Forelimb muscle (tissue), 1 donor: Measurements from ENCODE around the gene ILKAP. TPM values are rescaled to one million over a fixed set of nuclear protein-coding genes. Genes with fewer than 3 reads are reported as not detected.

Source experiments
- DNase-seq: peaks from one replicate; pipeline ENCODE4 v3.0.0-alpha.2; 2013; ENCODE audit warnings: low read depth
- polyA plus RNA-seq: library from polyadenylated mRNA; unstranded; fragments of 120-200 nt; gene quantifications from one replicate; pipeline ENCODE4 v1.2.1, GENCODE V29; 2013; ENCODE audit not compliant: insufficient read length

The ILKAP gene
- polyA plus RNA-seq, 1 donor: 35.1 TPM

- DNase-seq: no peak
These were observed 78.9 kb downstream of the ILKAP start for GRCh38 chr2:238124488-238125126.

- DNase-seq: no peak
These were observed 79.5 kb downstream of the ILKAP start for GRCh38 chr2:238123991-238124470.

DNA sequence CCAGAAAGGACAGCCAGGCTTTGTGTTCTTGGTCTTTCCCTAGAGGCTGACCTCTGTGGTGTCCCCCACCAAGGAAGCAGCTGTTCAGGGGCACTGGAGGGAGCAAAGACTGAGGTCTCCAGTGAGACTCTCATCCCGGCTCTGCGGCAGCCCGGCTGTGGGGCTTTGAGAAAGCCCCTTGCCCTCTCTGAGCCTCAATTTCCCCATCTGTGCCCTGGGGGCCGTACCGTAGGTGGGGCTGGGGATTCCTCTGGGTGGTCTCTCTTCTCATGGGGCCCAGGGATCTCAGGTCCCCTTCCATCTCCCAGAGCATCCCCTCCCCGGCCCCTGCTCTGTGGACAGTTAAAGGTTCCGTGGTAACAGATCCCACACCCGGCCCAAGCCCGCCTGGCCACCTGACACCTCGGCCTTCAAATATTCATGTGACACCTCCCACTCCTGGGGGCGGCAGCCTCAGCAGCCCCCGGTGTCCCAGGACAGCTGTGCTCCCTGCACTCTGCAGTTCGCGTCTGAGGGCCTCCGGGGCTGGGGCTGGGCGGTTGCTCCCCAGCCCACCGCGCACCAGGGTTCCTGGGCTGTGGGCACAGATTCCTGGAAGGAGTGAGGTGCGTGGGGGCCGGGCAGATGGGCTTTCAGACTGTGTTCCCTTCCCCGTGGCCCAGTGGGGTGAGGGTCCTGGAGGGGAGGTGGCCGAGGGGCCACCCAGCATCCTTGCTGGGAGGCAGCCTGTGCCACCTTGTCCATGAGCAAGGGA is 80.1 kb downstream of the ILKAP start:
- no peak for DNase-seq

DNA sequence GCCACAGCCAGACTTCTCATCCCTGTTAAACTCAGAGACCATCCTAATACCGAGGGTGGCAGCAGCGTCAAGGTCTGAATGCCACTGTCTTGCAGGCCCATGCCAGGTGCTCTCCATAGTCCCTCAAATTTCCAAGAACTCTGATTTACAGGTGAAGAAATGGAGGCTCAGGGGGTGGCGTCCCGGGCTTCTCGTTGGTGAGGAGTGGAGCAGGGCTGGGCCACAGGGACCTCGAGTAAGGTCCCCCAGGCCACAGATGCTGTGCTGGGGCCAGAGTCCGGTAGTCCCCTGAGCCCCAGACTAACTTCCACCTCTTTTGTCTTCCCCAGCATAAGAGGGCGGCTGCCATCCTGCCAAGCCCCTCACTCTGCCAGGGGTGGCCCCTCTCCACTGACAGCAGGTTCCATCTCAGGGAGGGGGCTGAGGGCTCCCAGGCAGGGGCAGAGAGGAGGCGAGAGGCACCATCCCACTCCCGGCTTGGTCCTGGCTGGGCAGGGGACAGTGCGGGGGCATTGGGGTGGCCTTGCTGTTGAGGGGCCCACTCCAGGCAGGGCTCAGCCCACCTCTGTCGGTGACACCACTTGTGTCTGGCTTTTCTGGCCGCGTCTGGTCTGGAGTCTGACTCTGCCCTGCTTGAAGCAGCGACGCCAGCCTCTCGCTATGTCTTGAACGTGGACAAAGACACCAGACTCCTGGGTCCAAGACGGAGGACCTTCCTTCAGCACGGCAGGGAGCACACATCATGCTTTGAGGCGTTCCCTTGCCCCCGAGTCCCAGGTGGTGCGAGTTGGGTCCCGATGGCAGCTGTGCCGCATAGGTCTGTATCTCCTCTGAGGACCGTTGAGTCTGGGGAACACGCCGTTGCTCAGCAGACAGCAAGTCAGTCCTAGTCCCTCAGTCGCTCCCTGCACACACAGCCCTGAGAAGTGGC is 80.9 kb downstream of the ILKAP start:
- DNase-seq: no peak

DNA sequence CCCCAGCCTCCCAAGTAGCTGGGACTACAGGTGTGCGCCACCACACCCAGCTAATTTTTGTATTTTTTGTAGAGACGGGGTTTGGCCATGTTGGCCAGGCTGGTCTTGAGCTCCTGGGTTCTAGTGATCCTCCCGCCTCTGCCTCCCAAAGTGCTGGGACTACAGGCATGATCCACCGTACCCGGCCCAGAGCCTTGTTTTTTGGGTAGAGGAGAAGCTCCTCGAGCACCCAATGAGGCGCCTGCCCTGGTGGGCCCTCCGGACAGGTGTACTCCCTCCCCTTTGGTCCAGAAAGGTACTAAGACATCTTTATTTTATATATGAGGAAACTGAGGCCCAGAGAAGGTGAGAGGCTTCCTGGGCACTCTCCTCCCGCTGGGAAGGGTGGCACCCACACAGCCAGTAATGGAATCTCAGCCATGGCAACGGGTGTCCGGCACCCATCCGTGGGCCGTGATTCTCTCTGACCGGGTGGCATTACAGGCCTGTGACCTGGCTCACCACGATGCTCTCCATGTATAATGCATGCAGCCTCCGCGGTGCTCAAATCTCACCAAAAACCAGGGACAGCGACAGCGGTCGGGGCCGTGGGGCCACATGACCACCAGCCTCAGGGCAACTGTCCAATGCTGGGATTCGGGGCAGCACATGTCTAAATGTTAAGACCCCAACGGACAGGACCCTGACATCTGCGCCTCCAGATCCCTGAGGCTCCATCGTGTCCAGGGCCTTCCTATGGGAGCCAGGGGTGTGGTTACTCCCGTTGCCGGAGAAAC is 81.8 kb downstream of the ILKAP start:
- DNase-seq: no peak

- DNase-seq: no peak
These were observed 82.8 kb downstream of the ILKAP start for GRCh38 chr2:238120463-238121298.

Other genes with a start within 250 kb of the ILKAP start
- 37.4 TPM for gene UBE2F, start 236.7 kb downstream of the ILKAP start, polyA plus RNA-seq
- 8.0 TPM for gene SCLY, start 142.7 kb downstream of the ILKAP start, polyA plus RNA-seq
- gene ESPNL, start 103.4 kb downstream of the ILKAP start, polyA plus RNA-seq: 2.6 TPM
- 20.7 TPM for gene KLHL30, start 65.0 kb downstream of the ILKAP start, polyA plus RNA-seq
- 11.2 TPM for gene ERFE, start 44.7 kb downstream of the ILKAP start, polyA plus RNA-seq
- gene HES6, start 36.3 kb upstream of the ILKAP start, polyA plus RNA-seq: 19.5 TPM
- 4.1 TPM for gene PER2, start 84.9 kb upstream of the ILKAP start, polyA plus RNA-seq
- gene TRAF3IP1, start 116.8 kb upstream of the ILKAP start, polyA plus RNA-seq: 6.1 TPM
- gene ASB1, start 223.2 kb upstream of the ILKAP start, polyA plus RNA-seq: 45.8 TPM